Transverse colon (tissue), 1 donor: ENCODE measurements around the gene ZFAND4.

Experiments
- EP300 ChIP-seq: sonication (generic); formaldehyde crosslinking; IDR thresholded peaks from one replicate; pipeline ENCODE4 v1.6.1; 2017; ENCODE audit warnings: antibody characterized with exemption, low read depth
- POLR2A ChIP-seq: fragments of 450-650 bp; IDR thresholded peaks from one replicate; pipeline ENCODE4 v1.6.1; 2016; ENCODE audit warnings: antibody characterized with exemption, mild to moderate bottlenecking, moderate library complexity

DNA sequence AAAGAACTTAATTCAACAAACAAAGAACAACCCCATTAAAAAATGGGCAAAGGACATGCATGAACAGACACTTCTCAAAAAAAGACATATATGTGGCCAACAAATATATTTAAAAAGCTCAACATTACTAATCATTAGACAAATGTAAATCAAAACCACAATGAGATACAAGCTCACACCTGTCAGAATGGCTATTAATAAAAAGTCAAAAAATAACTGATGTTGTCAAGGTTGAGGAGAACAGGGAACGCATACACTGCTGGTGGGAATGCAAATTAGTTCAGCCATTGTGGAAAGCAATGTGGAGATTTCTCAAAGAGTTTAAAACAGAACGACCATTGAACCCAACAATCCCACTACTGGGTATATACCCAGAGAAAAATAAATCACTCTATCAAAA lies 19.1 kb downstream of the ZFAND4 start:
- no peak for TF ChIP-seq EP300
- no peak for TF ChIP-seq POLR2A
